Measurements from ENCODE around the gene ATOH8. TPM values are rescaled to one million over a fixed set of nuclear protein-coding genes. Genes with fewer than 3 reads are reported as not detected.

The ATOH8 gene
- total RNA-seq, 4 donors from 2014 or later = 34.5 to 79.5 (median 59.6) TPM

- TF ChIP-seq POLR2A (IDR thresholded peaks at IDR 0.05) (no peak), EP300 (IDR thresholded peaks at IDR 0.05) (no peak), POLR2AphosphoS5 (IDR thresholded peaks at IDR 0.05) (no peak)
- TF ChIP-seq, protein P1, sequence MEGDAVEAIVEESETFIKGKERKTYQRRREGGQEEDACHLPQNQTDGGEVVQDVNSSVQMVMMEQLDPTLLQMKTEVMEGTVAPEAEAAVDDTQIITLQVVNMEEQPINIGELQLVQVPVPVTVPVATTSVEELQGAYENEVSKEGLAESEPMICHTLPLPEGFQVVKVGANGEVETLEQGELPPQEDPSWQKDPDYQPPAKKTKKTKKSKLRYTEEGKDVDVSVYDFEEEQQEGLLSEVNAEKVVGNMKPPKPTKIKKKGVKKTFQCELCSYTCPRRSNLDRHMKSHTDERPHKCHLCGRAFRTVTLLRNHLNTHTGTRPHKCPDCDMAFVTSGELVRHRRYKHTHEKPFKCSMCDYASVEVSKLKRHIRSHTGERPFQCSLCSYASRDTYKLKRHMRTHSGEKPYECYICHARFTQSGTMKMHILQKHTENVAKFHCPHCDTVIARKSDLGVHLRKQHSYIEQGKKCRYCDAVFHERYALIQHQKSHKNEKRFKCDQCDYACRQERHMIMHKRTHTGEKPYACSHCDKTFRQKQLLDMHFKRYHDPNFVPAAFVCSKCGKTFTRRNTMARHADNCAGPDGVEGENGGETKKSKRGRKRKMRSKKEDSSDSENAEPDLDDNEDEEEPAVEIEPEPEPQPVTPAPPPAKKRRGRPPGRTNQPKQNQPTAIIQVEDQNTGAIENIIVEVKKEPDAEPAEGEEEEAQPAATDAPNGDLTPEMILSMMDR (IDR thresholded peaks at IDR 0.05) = no peak
- Histone ChIP-seq H3K27ac (peak overlapping the region in 3 of 4 donors; percentile 80 to 81 (median 80)), H3K27me3 (no peaks in the 10 kb centered on the region), H3K4me1 (peaks cover 19 to 59% (median 52%) of the 10 kb centered on the region in 3 donors), H3K36me3 (no peaks in the 10 kb centered on the region), H3K4me3 (no peak overlapping the region), H3K9me3 (peaks cover 0 to 7% (median 0%) of the 10 kb centered on the region in 3 donors)
- WGBS, 2 donors (ENCODE audit: low coverage in 1 of 2) = 89 to 94% methylated on average over 6 to 9 of the region's 13 CpGs
- no peak for ATAC-seq
Measured at GRCh38 chr2:85797263-85797660, 43.5 kb downstream of the ATOH8 start.

- Histone ChIP-seq H3K9me3 (peaks cover 0 to 7% (median 0%) of the 10 kb centered on the region in 3 donors), H3K4me3 (no peak overlapping the region), H3K27me3 (no peaks in the 10 kb centered on the region), H3K27ac (peak overlapping the region in 1 of 4 donors; percentile 81), H3K4me1 (peaks cover 15 to 53% (median 47%) of the 10 kb centered on the region in 3 donors), H3K36me3 (no peaks in the 10 kb centered on the region)
- TF ChIP-seq, protein P1 (IDR thresholded peaks at IDR 0.05) = peak in 3 of 4 experiments; percentile 49 to 71 (median 54)
- no peak for TF ChIP-seq EP300 (IDR thresholded peaks at IDR 0.05)
- no peak for ATAC-seq
- WGBS, 2 donors (ENCODE audit: low coverage in 1 of 2) = 71 to 92% methylated on average over 4 to 6 of the region's 6 CpGs
Measured at GRCh38 chr2:85797921-85798320, 44.1 kb downstream of the ATOH8 start.

- Histone ChIP-seq H3K27ac (no peak overlapping the region), H3K27me3 (no peaks in the 10 kb centered on the region), H3K4me1 (peaks cover 7 to 38% (median 33%) of the 10 kb centered on the region in 3 donors), H3K36me3 (no peaks in the 10 kb centered on the region), H3K9me3 (peaks cover 0 to 7% (median 0%) of the 10 kb centered on the region in 3 donors), H3K4me3 (no peak overlapping the region)
- TF ChIP-seq POLR2AphosphoS5 (IDR thresholded peaks at IDR 0.05) (no peak), EP300 (IDR thresholded peaks at IDR 0.05) (no peak), POLR2A (IDR thresholded peaks at IDR 0.05) (no peak)
- TF ChIP-seq, protein P1 (IDR thresholded peaks at IDR 0.05) = no peak
- ATAC-seq = no peak
- WGBS, 2 donors (ENCODE audit: low coverage in 1 of 2) = 97% methylated on average over 5 of the region's 11 CpGs; no CpG with 5 or more reads in 1 of the 2 donors
Measured at GRCh38 chr2:85799215-85799956, 45.6 kb downstream of the ATOH8 start.

- no peak for ATAC-seq
- Histone ChIP-seq H3K27me3 (no peaks in the 10 kb centered on the region), H3K9me3 (peaks cover 0 to 7% (median 0%) of the 10 kb centered on the region in 3 donors), H3K4me3 (no peak overlapping the region), H3K27ac (no peak overlapping the region), H3K4me1 (peaks cover 3 to 26% (median 21%) of the 10 kb centered on the region in 3 donors), H3K36me3 (no peaks in the 10 kb centered on the region)
- TF ChIP-seq, protein P1 (IDR thresholded peaks at IDR 0.05) = no peak
- TF ChIP-seq POLR2AphosphoS5 (IDR thresholded peaks at IDR 0.05) (no peak), EP300 (IDR thresholded peaks at IDR 0.05) (no peak), POLR2A (IDR thresholded peaks at IDR 0.05) (no peak)
- 96% methylated on average over 3 of the region's 3 CpGs; no CpG with 5 or more reads in 1 of the 2 donors for WGBS, 2 donors (ENCODE audit: low coverage in 1 of 2)
Measured at GRCh38 chr2:85800586-85800985, 46.8 kb downstream of the ATOH8 start.

- Histone ChIP-seq H3K4me3 (no peak overlapping the region), H3K27me3 (no peaks in the 10 kb centered on the region)
- WGBS, 2 donors (ENCODE audit: low coverage in 1 of 2) = 97 to 100% methylated on average over 1 to 3 of the region's 5 CpGs
Measured at GRCh38 chr2:85801871-85802270, 48.1 kb downstream of the ATOH8 start.

More at GRCh38 chr2:85801871-85802270, 48.1 kb downstream of the ATOH8 start:
- Histone ChIP-seq H3K4me1 (peaks cover 0 to 13% (median 9%) of the 10 kb centered on the region in 3 donors), H3K27ac (no peak overlapping the region), H3K9me3 (peaks cover 0 to 7% (median 0%) of the 10 kb centered on the region in 3 donors), H3K36me3 (no peaks in the 10 kb centered on the region)
- TF ChIP-seq EP300 (IDR thresholded peaks at IDR 0.05) (no peak), POLR2AphosphoS5 (IDR thresholded peaks at IDR 0.05) (no peak), POLR2A (IDR thresholded peaks at IDR 0.05) (no peak)
- TF ChIP-seq, protein P1 (IDR thresholded peaks at IDR 0.05) = no peak
- no peak for ATAC-seq
